ENCODE data around the gene ST7. TPM values are rescaled to one million over a fixed set of nuclear protein-coding genes. Genes with fewer than 3 reads are reported as not detected.

ST7 gene
- total and polyA plus RNA-seq, 2 of the 13 experiments (the other 11 are each of a cell fraction or from before 2014, with no cell fraction given) = 17.3 to 23.5 TPM

GRCh38 chr7:116929914-116930913 lies 23.1 kb upstream of the ST7 start (continued):
- TF ChIP-seq ARID5B (CRISPR knock-in tag; IDR thresholded peaks at IDR 0.05) (peak; percentile 23; the same call in 1 of the 2 replicates), KLF16 (CRISPR knock-in tag; IDR thresholded peaks at IDR 0.05) (peak in 1 of 2 experiments; percentile 67; a peak in 2 of 4 replicates), ZBTB44 (CRISPR knock-in tag; IDR thresholded peaks at IDR 0.05) (0 out of 2 replicates have a peak, but pooled peaks have one; percentile 62), ZBTB37 (CRISPR knock-in tag; IDR thresholded peaks at IDR 0.05) (no peak), ZMYM4 (CRISPR knock-in tag; IDR thresholded peaks at IDR 0.05) (no peak), ZNF546 (CRISPR knock-in tag; conservative IDR thresholded peaks at IDR 0.05) (no peak), ZNF263 (CRISPR knock-in tag; IDR thresholded peaks at IDR 0.05) (no peak), ZNF354B (CRISPR knock-in tag; IDR thresholded peaks at IDR 0.05) (no peak), ZBTB38 (CRISPR knock-in tag; IDR thresholded peaks at IDR 0.05) (no peak)
